Neural cell (in vitro differentiated cells): ENCODE results near the gene GAGE10. TPM values are rescaled to one million over a fixed set of nuclear protein-coding genes. Genes with fewer than 3 reads are reported as not detected.

Experiments used
- H2AFZ ChIP-seq: fragments of 200-600, 300-800 bp; sonication (generic), shearing (Covaris generic); 2 replicates; pipeline ENCODE4 v1.6.0; 2014; ENCODE audit warnings: low read depth, mild to moderate bottlenecking, antibody characterized with exemption, low read length, moderate library complexity
- H3F3A ChIP-seq: fragments of 200-600 bp; shearing (Covaris generic); 2 replicates; pipeline ENCODE4 v1.6.1; 2016; ENCODE audit warnings: mild to moderate bottlenecking, moderate library complexity, mixed read lengths, antibody characterized with exemption, low read length; ENCODE audit not compliant: insufficient read depth, poor library complexity, severe bottlenecking
- H3K27ac ChIP-seq: fragments of 200-600, 300-800 bp; sonication (generic), shearing (Covaris generic); 2 replicates; pipeline ENCODE4 v1.5.1; 2014; ENCODE audit warnings: mild to moderate bottlenecking, low read length, moderate library complexity
- H3K27me3 ChIP-seq: fragments of 300-800, 200-600 bp; sonication (generic), shearing (Covaris generic); 2 replicates; pipeline ENCODE4 v1.6.0; 2014; ENCODE audit warnings: mild to moderate bottlenecking, low read depth, low read length, moderate library complexity; ENCODE audit not compliant: insufficient read depth
- H3K36me3 ChIP-seq: fragments of 300-800, 200-600 bp; sonication (generic), shearing (Covaris generic); 2 replicates; pipeline ENCODE4 v1.5.1; 2014; ENCODE audit warnings: mild to moderate bottlenecking, antibody characterized with exemption, low read length, moderate library complexity; ENCODE audit not compliant: insufficient read depth
- H3K4me2 ChIP-seq: fragments of 300-800, 200-600 bp; sonication (generic), shearing (Covaris generic); 2 replicates; pipeline ENCODE4 v1.6.0; 2014; ENCODE audit warnings: mild to moderate bottlenecking, low read length
- H3K4me3 ChIP-seq: fragments of 300-800, 200-600 bp; sonication (generic), shearing (Covaris generic); 2 replicates; pipeline ENCODE4 v1.5.1; 2014; ENCODE audit warnings: mild to moderate bottlenecking, low read length, moderate library complexity
- H3K79me2 ChIP-seq: fragments of 200-600 bp; shearing (Covaris generic); replicated peaks from 2 replicates; pipeline ENCODE4 v1.6.0; 2014; ENCODE audit warnings: mild to moderate bottlenecking, low read length, moderate library complexity; ENCODE audit not compliant: insufficient read depth
- H3K9ac ChIP-seq: fragments of 300-800, 200-600 bp; sonication (generic), shearing (Covaris generic); 2 replicates; pipeline ENCODE4 v1.6.1; 2016; ENCODE audit warnings: mild to moderate bottlenecking, low read length, mixed read lengths
- H3K9me2 ChIP-seq: fragments of 200-600 bp; shearing (Covaris generic); 2 replicates; pipeline ENCODE4 v1.6.1; 2016; ENCODE audit warnings: mild to moderate bottlenecking, low read length, mixed read lengths; ENCODE audit not compliant: insufficient read depth
- H3K9me3 ChIP-seq: fragments of 200-600, 300-800 bp; sonication (generic), shearing (Covaris generic); 2 replicates; pipeline ENCODE4 v1.6.1; 2016; ENCODE audit warnings: mild to moderate bottlenecking, mixed run types, low read length, moderate library complexity, mixed read lengths
- H4K20me1 ChIP-seq: fragments of 200-600 bp; shearing (Covaris generic); 2 replicates; pipeline ENCODE4 v1.6.1; 2016; ENCODE audit warnings: mild to moderate bottlenecking, mixed run types; ENCODE audit not compliant: insufficient read depth
- CTCF ChIP-seq: fragments of 450-650 bp; IDR thresholded peaks from 2 replicates; pipeline ENCODE4 v1.5.1; 2014; ENCODE audit warnings: antibody characterized with exemption, mild to moderate bottlenecking, moderate library complexity; ENCODE audit not compliant: poor library complexity, severe bottlenecking
- EP300 ChIP-seq: fragments of 450-650 bp; conservative IDR thresholded peaks from 2 replicates; pipeline ENCODE4 v1.6.1; 2014; ENCODE audit warnings: antibody characterized with exemption, mild to moderate bottlenecking, moderate library complexity; ENCODE audit not compliant: poor library complexity, severe bottlenecking
- EZH2 ChIP-seq: fragments of 200-600, 300-800 bp; shearing (Covaris generic), sonication (generic); IDR thresholded peaks from 2 replicates; pipeline ENCODE4 v1.6.1; 2014; ENCODE audit warnings: antibody characterized with exemption, low read length, borderline replicate concordance, mild to moderate bottlenecking; ENCODE audit not compliant: insufficient read depth, poor library complexity, severe bottlenecking
- MXI1 ChIP-seq: fragments of 450-650 bp; conservative IDR thresholded peaks from 2 replicates; pipeline ENCODE4 v1.6.1; 2014; ENCODE audit warnings: antibody characterized with exemption, mild to moderate bottlenecking; ENCODE audit not compliant: poor library complexity, severe bottlenecking
- POLR2AphosphoS5 ChIP-seq: IDR thresholded peaks from 2 replicates; pipeline ENCODE4 v1.6.1; 2012
- RAD21 ChIP-seq: fragments of 450-650 bp; conservative IDR thresholded peaks from 2 replicates; pipeline ENCODE4 v1.6.1; 2014; ENCODE audit warnings: antibody characterized with exemption, mild to moderate bottlenecking, moderate library complexity
- SMC3 ChIP-seq: fragments of 450-650 bp; conservative IDR thresholded peaks from 2 replicates; pipeline ENCODE4 v1.6.1; 2014; ENCODE audit warnings: antibody characterized with exemption, mild to moderate bottlenecking, moderate library complexity; ENCODE audit not compliant: poor library complexity
- TAF1 ChIP-seq: IDR thresholded peaks from 2 replicates; pipeline ENCODE4 v1.6.1; 2012; ENCODE audit warnings: low read depth
- polyA minus RNA-seq: library from RNA; depleted of rRNA, polyadenylated mRNA; stranded (reverse); fragments of >200 nt; gene quantifications from 2 replicates; pipeline ENCODE4 v1.2.3, GENCODE V29; 2014
- polyA plus RNA-seq: library from polyadenylated mRNA; depleted of rRNA; stranded (reverse); fragments of >200 nt; gene quantifications from 2 replicates; pipeline ENCODE4 v1.2.3, GENCODE V29; 2014
- TF ChIP-seq, protein P1 (sequence below): IDR thresholded peaks from 2 replicates; pipeline ENCODE4 v1.6.1; 2012; ENCODE audit warnings: borderline replicate concordance

Gene GAGE10
- polyA plus RNA-seq (not detected in 2 replicates), polyA minus RNA-seq (not detected in 2 replicates)

DNA sequence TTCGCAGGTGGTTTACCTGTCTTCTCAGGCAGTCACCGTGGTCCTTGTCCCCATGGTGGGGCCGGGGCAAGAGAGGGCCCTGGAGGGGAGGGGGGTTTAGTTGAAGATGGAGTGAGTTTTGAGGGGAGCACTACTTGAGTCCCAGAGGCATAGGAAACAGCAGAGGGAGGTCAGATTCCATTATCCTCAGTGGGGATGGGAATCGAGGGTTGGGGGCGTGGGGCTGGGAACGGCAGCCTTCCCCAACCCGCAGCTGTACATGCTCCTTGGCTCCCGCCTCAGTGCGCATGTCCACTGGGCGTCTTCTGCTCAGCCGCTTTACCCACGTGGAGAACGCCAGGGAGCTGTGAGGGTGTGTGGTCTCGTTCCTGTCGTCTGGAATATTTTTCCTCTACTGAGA lies at the start of gene GAGE10:
Gene GAGE10 (plus strand): TSS at position 301 of the 400 bp plus-strand sequence. CDS start 1,214 bp downstream, outside the sequence.
- H3K9me3 ChIP-seq = no peaks in the 10 kb centered on the region
- no peak within 1 kb of the TSS for H3K9ac ChIP-seq
- no peaks in the 10 kb centered on the region for H3K27me3 ChIP-seq
- no peaks in the 10 kb centered on the region for H3K79me2 ChIP-seq
- H3F3A ChIP-seq = no peaks in the 10 kb centered on the region
- H3K36me3 ChIP-seq = no peaks in the 10 kb centered on the region
- H3K27ac ChIP-seq = no peak within 1 kb of the TSS
- no peak within 1 kb of the TSS for H3K4me3 ChIP-seq
- H2AFZ ChIP-seq = no peak within 1 kb of the TSS
- TF ChIP-seq RAD21 = no peak
- TF ChIP-seq, protein P1, sequence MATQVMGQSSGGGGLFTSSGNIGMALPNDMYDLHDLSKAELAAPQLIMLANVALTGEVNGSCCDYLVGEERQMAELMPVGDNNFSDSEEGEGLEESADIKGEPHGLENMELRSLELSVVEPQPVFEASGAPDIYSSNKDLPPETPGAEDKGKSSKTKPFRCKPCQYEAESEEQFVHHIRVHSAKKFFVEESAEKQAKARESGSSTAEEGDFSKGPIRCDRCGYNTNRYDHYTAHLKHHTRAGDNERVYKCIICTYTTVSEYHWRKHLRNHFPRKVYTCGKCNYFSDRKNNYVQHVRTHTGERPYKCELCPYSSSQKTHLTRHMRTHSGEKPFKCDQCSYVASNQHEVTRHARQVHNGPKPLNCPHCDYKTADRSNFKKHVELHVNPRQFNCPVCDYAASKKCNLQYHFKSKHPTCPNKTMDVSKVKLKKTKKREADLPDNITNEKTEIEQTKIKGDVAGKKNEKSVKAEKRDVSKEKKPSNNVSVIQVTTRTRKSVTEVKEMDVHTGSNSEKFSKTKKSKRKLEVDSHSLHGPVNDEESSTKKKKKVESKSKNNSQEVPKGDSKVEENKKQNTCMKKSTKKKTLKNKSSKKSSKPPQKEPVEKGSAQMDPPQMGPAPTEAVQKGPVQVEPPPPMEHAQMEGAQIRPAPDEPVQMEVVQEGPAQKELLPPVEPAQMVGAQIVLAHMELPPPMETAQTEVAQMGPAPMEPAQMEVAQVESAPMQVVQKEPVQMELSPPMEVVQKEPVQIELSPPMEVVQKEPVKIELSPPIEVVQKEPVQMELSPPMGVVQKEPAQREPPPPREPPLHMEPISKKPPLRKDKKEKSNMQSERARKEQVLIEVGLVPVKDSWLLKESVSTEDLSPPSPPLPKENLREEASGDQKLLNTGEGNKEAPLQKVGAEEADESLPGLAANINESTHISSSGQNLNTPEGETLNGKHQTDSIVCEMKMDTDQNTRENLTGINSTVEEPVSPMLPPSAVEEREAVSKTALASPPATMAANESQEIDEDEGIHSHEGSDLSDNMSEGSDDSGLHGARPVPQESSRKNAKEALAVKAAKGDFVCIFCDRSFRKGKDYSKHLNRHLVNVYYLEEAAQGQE = no peak
- no peak for TF ChIP-seq EZH2
- TF ChIP-seq SMC3 = no peak
- no peak for TF ChIP-seq MXI1
- TF ChIP-seq EP300 = no peak
- no peaks in the 10 kb centered on the region for H3K9me2 ChIP-seq
- H3K4me2 ChIP-seq = no peak within 1 kb of the TSS
- no peaks in the 10 kb centered on the region for H4K20me1 ChIP-seq

GRCh38 chrX:49254639-49255038 lies 48.8 kb upstream of the GAGE10 start:
- no peaks in the 10 kb centered on the region for H3K27me3 ChIP-seq
- no peak overlapping the region for H3K4me3 ChIP-seq
- H3K36me3 ChIP-seq = no peaks in the 10 kb centered on the region
- H3K9ac ChIP-seq = no peak overlapping the region
- no peaks in the 10 kb centered on the region for H3F3A ChIP-seq
- H3K27ac ChIP-seq = no peak overlapping the region
- no peak for TF ChIP-seq CTCF
- no peak for TF ChIP-seq TAF1
- TF ChIP-seq POLR2AphosphoS5 = no peak
- TF ChIP-seq, protein P1 = no peak
- TF ChIP-seq RAD21 = no peak
- no peak for TF ChIP-seq SMC3
- no peak for TF ChIP-seq EZH2
- no peak for TF ChIP-seq MXI1
- no peaks in the 10 kb centered on the region for H3K9me2 ChIP-seq
- H4K20me1 ChIP-seq = no peaks in the 10 kb centered on the region
- no peak overlapping the region for H3K4me2 ChIP-seq
- no peaks in the 10 kb centered on the region for H3K9me3 ChIP-seq
- no peaks in the 10 kb centered on the region for H3K79me2 ChIP-seq
- no peak overlapping the region for H2AFZ ChIP-seq
